GM10847 (cell line): ENCODE results near the gene ZSCAN10.

Experiments
- POLR2A ChIP-seq: IDR thresholded peaks from 2 replicates; pipeline ENCODE4 v1.6.1; 2011; ENCODE audit not compliant: insufficient read length; ENCODE audit errors: extremely low read depth

Gene ZSCAN10

GRCh38 chr16:3080024-3080423 is 19.1 kb downstream of the ZSCAN10 start:
- TF ChIP-seq POLR2A, result no peak

GRCh38 chr16:3076577-3076976 is 22.5 kb downstream of the ZSCAN10 start:
- TF ChIP-seq POLR2A, result no peak

- TF ChIP-seq POLR2A, result no peak
These were observed 23.6 kb downstream of the ZSCAN10 start for GRCh38 chr16:3075523-3075915.

GRCh38 chr16:3074860-3075522 is 24.1 kb downstream of the ZSCAN10 start:
- TF ChIP-seq POLR2A, result no peak

- TF ChIP-seq POLR2A, result no peak
These were observed 25.6 kb downstream of the ZSCAN10 start for GRCh38 chr16:3073448-3073847.

- TF ChIP-seq POLR2A, result no peak
These were observed 27.4 kb downstream of the ZSCAN10 start for GRCh38 chr16:3071655-3072054.

- TF ChIP-seq POLR2A, result no peak
These were observed 28.4 kb downstream of the ZSCAN10 start for GRCh38 chr16:3070608-3071111.

GRCh38 chr16:3068487-3068886 is 30.6 kb downstream of the ZSCAN10 start:
- no peak for TF ChIP-seq POLR2A

GRCh38 chr16:3066440-3066748 is 32.7 kb downstream of the ZSCAN10 start:
- no peak for TF ChIP-seq POLR2A

GRCh38 chr16:3065742-3066439 is 33.2 kb downstream of the ZSCAN10 start:
- TF ChIP-seq POLR2A, result no peak

- TF ChIP-seq POLR2A, result no peak
These were observed 33.9 kb downstream of the ZSCAN10 start, which contains the start of gene IL32 for GRCh38 chr16:3065069-3065741. TSS of gene IL32 (plus strand) at chr16:3065640. CDS start at chr16:3065812, 172 bp downstream.

- no peak for TF ChIP-seq POLR2A
These were observed 35.3 kb downstream of the ZSCAN10 start for GRCh38 chr16:3063625-3064386.

- TF ChIP-seq POLR2A, result no peak
These were observed 36.5 kb downstream of the ZSCAN10 start for GRCh38 chr16:3062553-3062952.

GRCh38 chr16:3060339-3061127 is 38.6 kb downstream of the ZSCAN10 start:
- TF ChIP-seq POLR2A, result no peak
